Gastroesophageal sphincter (tissue), 4 donors: Measurements from ENCODE around the gene BHLHE23. TPM values are rescaled to one million over a fixed set of nuclear protein-coding genes. Genes with fewer than 3 reads are reported as not detected.

ENCODE experiments used
- ATAC-seq: fragments of 150-250 bp; one replicate; pipeline ENCODE4 v1.9.1; 2016; ENCODE audit warnings: mild to moderate bottlenecking, moderate library complexity
- H3K27ac ChIP-seq, 4 donors: fragments of 200-600 bp; sonication (generic) in 3 of 4; 1 replicate in 3 of 4; 2 replicates in 1 of 4; pipeline ENCODE4 v1.5.1; 2016 to 2019
- H3K27me3 ChIP-seq: fragments of 200-600 bp; sonication (generic); one replicate; pipeline ENCODE4 v1.5.1; 2019
- H3K36me3 ChIP-seq, 2 donors: fragments of 200-600 bp; sonication (generic); one replicate each; pipeline ENCODE4 v1.5.1; 2019; ENCODE audit warnings: control low read depth in 1 of 2
- H3K4me1 ChIP-seq, 3 donors: fragments of 200-600 bp; sonication (generic); 1 replicate in 2 of 3; 2 replicates in 1 of 3; pipeline ENCODE4 v1.5.1; 2016 to 2019; ENCODE audit warnings: control low read depth in 2 of 3
- H3K4me3 ChIP-seq, 2 donors: fragments of 200-600 bp; sonication (generic); one replicate each; pipeline ENCODE4 v1.5.1; 2019; ENCODE audit warnings: mild to moderate bottlenecking in 1 of 2, moderate library complexity in 1 of 2
- H3K9me3 ChIP-seq, 3 donors: fragments of 200-600 bp; sonication (generic); one replicate each; pipeline ENCODE4 v1.5.1; 2017 to 2019; ENCODE audit warnings: control low read depth in 2 of 3
- EP300 ChIP-seq: sonication (generic); formaldehyde crosslinking; IDR thresholded peaks from one replicate; pipeline ENCODE4 v1.6.1; 2017; ENCODE audit warnings: antibody characterized with exemption, mild to moderate bottlenecking
- POLR2A ChIP-seq, 2 donors: fragments of 450-650 bp; IDR thresholded peaks; one replicate each; pipeline ENCODE4 v1.6.1; 2017; ENCODE audit warnings: antibody characterized with exemption in 2 of 2, mild to moderate bottlenecking in 2 of 2, moderate library complexity in 1 of 2
- POLR2AphosphoS5 ChIP-seq: sonication (generic); formaldehyde crosslinking; IDR thresholded peaks from one replicate; pipeline ENCODE4 v1.6.1; 2017; ENCODE audit warnings: antibody characterized with exemption
- WGBS, 2 donors: methylation state at CpG; one replicate each; pipeline ENCODE4 v1.1.5; 2018; ENCODE audit warnings: low coverage in 1 of 2; 5-methylcytosine and 5-hydroxymethylcytosine counted together
- total RNA-seq, 4 donors: library from RNA; depleted of rRNA; stranded (reverse); fragments of >200 nt; gene quantifications; one replicate each; pipeline ENCODE4 v1.1.0, GENCODE V29; 2016
- TF ChIP-seq, protein P1 (sequence below), 4 experiments: fragments of 200-600 bp in 2 of 4; fragments of 450-650 bp in 2 of 4; sonication (generic) in 1 of 4; IDR thresholded peaks; one replicate each; pipeline ENCODE4 v1.5.1; 2017 to 2019; ENCODE audit warnings: antibody characterized with exemption in 4 of 4, mild to moderate bottlenecking in 2 of 4, moderate library complexity in 2 of 4

BHLHE23 gene
- total RNA-seq, 4 donors from 2014 or later: not detected

DNA sequence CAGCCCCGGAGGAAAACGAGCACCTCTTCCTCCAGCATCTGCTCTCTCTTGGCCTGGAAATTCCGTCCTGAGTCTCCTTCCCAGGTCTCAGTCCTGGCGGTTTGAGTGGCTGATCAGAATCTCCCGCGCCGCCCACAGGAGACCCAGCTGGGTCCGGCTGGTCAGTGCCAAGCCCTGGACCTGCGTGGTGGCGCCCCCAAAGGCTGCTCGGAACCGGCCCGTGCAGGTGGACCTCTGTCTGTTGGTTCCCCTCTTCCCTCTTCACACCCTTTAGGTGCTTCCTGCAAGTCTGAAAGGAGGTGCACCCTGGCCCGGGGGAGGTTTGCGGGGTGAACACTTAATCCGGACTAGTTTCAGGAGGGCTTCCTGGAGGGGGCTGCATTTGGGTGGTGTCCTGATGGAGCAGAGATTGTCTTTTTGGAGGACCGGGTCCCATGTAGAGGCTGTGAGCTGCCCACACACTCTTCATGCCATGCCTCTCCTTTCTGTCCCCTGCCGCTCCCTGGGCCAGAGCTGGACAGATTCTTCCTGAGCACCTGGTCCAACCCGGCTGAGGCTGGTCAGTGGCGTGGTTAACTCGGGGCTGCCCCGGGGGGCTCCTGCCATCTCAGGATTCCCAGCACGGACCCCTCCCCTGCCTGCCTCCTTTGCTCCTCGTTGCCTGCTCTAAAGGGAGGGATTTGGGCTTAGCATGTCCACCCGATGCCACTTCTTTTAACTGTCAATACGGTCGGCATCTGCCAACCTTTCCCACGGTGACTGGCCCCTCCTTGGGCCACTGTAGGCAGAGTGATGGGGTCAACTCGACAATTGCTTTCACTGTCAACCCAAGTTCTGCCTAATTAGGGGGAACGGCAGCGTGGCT lies 16.5 kb upstream of the BHLHE23 start:
- Histone ChIP-seq H3K4me3 (no peak overlapping the region), H3K36me3 (no peaks in the 10 kb centered on the region), H3K4me1 (no peaks in the 10 kb centered on the region), H3K27ac (no peak overlapping the region), H3K27me3 (peaks cover 100% of the 10 kb centered on the region), H3K9me3 (peaks cover 0 to 20% (median 0%) of the 10 kb centered on the region in 3 donors)
- WGBS, 2 donors: 53 to 73% methylated on average over 5 to 13 of the region's 31 CpGs
- no peak for TF ChIP-seq POLR2A (IDR thresholded peaks at IDR 0.05)
- no peak for TF ChIP-seq POLR2AphosphoS5
- no peak for TF ChIP-seq EP300
- TF ChIP-seq, protein P1, sequence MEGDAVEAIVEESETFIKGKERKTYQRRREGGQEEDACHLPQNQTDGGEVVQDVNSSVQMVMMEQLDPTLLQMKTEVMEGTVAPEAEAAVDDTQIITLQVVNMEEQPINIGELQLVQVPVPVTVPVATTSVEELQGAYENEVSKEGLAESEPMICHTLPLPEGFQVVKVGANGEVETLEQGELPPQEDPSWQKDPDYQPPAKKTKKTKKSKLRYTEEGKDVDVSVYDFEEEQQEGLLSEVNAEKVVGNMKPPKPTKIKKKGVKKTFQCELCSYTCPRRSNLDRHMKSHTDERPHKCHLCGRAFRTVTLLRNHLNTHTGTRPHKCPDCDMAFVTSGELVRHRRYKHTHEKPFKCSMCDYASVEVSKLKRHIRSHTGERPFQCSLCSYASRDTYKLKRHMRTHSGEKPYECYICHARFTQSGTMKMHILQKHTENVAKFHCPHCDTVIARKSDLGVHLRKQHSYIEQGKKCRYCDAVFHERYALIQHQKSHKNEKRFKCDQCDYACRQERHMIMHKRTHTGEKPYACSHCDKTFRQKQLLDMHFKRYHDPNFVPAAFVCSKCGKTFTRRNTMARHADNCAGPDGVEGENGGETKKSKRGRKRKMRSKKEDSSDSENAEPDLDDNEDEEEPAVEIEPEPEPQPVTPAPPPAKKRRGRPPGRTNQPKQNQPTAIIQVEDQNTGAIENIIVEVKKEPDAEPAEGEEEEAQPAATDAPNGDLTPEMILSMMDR (IDR thresholded peaks at IDR 0.05): no peak
- no peak for ATAC-seq

DNA sequence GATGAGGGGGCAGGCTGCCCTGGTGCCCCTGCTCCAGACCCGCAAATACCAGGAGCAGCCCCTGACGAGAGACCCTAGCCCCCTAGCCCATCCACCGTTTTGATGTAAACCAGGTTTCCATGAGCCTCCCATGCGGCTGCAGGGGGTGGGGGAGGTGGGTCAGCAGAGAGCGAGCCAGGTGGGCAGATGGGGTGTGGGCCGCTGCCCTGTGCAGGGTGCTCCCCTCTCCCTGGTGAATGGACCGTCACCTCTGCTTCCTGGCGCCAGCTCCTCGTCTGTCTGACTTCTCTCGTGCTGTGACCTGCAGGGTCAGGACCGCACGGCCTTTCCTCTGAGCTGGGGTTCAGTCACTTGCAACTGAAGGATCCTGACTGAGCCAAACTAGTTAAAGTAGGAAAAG lies 15.7 kb upstream of the BHLHE23 start:
- no peak for ATAC-seq
- peaks cover 0 to 20% (median 0%) of the 10 kb centered on the region in 3 donors for H3K9me3 ChIP-seq
- H3K4me3 ChIP-seq: no peak overlapping the region
- no peaks in the 10 kb centered on the region for H3K4me1 ChIP-seq
- TF ChIP-seq POLR2A (IDR thresholded peaks at IDR 0.05): no peak
- TF ChIP-seq, protein P1 (IDR thresholded peaks at IDR 0.05): no peak
- TF ChIP-seq POLR2AphosphoS5: no peak
- 18 to 20% methylated on average over 2 to 6 of the region's 12 CpGs for WGBS, 2 donors
- peaks cover 100% of the 10 kb centered on the region for H3K27me3 ChIP-seq
- no peak overlapping the region for H3K27ac ChIP-seq
- no peaks in the 10 kb centered on the region for H3K36me3 ChIP-seq

DNA sequence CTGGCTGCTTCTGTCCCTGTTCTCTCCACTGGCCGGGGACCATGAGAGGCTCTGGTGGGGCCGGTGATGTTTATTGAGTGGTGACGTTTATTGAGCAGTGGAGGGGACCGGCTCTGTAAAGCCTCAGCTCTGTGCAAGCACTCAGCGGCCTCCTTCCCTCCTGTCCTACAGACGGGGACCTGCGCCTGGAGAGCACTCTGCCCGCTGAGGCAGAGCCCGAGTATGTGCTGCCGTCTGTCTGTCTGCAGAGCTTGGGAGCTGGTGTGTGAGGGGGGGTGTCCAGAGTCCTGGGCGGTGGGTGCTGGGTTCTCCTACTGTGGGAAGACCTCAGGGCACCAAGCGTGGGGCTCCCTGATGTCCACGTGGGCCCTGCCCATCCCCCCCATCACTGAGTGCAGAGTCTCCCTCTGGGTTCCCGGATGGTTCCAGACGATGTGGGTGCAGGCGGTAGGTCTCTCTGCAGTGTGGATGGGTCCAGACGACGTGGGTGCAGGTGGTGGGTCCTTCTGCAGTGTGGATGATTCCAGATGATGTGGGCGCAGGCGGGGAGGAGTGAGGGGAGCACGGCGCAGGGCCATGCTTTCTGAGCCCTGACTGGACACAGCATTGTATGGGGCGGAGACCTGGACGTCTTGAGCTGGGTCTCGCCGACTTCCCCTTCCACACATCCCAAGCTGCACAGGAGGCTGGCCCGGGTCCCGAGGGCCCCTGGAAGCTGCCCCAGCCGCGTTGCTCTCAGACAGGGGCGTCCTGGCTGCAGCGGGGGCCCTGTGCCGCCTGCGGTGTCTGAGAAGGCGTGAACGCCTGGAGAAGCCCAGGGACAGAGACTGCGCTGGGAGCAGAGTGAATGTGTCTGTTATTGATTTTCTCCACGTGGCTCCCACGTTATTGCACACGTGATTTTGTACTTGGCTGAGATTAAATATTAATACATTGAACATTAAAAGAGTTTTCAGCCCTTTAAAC lies 14.9 kb upstream of the BHLHE23 start:
- Histone ChIP-seq H3K4me1 (no peaks in the 10 kb centered on the region), H3K36me3 (no peaks in the 10 kb centered on the region), H3K9me3 (peaks cover 0 to 20% (median 0%) of the 10 kb centered on the region in 3 donors), H3K27ac (no peak overlapping the region), H3K27me3 (peaks cover 100% of the 10 kb centered on the region), H3K4me3 (no peak overlapping the region)
- ATAC-seq: no peak
- 20 to 30% methylated on average over 2 of the region's 40 CpGs for WGBS, 2 donors
- TF ChIP-seq EP300 (no peak), POLR2A (IDR thresholded peaks at IDR 0.05) (no peak), POLR2AphosphoS5 (no peak)
- TF ChIP-seq, protein P1 (IDR thresholded peaks at IDR 0.05): no peak

DNA sequence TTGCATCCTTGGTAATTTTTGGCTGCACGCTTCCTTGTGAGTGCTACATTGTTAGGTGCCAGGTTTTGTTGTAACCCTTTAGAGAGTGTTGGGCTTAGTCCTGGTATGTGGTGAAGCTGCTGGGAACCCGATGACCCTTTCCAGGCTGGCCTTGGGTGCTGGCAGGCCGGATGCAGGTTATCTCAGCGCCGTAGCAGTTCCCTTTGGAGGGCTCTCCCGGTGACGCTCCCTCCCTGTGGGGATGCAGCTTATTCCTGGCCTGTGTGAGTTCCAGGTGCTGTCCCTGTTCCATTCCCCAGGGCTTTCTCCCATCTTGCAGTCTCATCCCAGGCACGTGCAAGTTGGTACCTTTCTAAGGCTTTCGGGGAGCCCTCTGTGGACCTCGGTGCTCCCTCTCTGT lies 13.9 kb upstream of the BHLHE23 start:
- no peaks in the 10 kb centered on the region for H3K36me3 ChIP-seq
- H3K27ac ChIP-seq: no peak overlapping the region
- H3K9me3 ChIP-seq: peaks cover 0 to 20% (median 0%) of the 10 kb centered on the region in 3 donors
- no peak for TF ChIP-seq EP300
- TF ChIP-seq POLR2A (IDR thresholded peaks at IDR 0.05): no peak
- TF ChIP-seq, protein P1 (IDR thresholded peaks at IDR 0.05): no peak
- TF ChIP-seq POLR2AphosphoS5: no peak
- 81 to 100% methylated on average over 1 to 6 of the region's 10 CpGs for WGBS, 2 donors
- no peak overlapping the region for H3K4me3 ChIP-seq
- H3K4me1 ChIP-seq: no peaks in the 10 kb centered on the region
- peaks cover 100% of the 10 kb centered on the region for H3K27me3 ChIP-seq
- ATAC-seq: no peak
